ENCODE measurements around the gene CHADL. TPM values are rescaled to one million over a fixed set of nuclear protein-coding genes. Genes with fewer than 3 reads are reported as not detected.
A peak's percentile ranks its signal among the peaks of the same experiment; 100 is the strongest.

Gene CHADL
- total RNA-seq, 2 donors from 2014 or later = 3.2 to 4.9 TPM

GRCh38 chr22:41201141-41201540 is 39.6 kb downstream of the CHADL start:
- no peaks in the 10 kb centered on the region for H3K9me3 ChIP-seq
- H3K4me3 ChIP-seq = no peak overlapping the region
- no peaks in the 10 kb centered on the region for H3K36me3 ChIP-seq
- no peak overlapping the region for H3K27ac ChIP-seq
- TF ChIP-seq, protein P1, sequence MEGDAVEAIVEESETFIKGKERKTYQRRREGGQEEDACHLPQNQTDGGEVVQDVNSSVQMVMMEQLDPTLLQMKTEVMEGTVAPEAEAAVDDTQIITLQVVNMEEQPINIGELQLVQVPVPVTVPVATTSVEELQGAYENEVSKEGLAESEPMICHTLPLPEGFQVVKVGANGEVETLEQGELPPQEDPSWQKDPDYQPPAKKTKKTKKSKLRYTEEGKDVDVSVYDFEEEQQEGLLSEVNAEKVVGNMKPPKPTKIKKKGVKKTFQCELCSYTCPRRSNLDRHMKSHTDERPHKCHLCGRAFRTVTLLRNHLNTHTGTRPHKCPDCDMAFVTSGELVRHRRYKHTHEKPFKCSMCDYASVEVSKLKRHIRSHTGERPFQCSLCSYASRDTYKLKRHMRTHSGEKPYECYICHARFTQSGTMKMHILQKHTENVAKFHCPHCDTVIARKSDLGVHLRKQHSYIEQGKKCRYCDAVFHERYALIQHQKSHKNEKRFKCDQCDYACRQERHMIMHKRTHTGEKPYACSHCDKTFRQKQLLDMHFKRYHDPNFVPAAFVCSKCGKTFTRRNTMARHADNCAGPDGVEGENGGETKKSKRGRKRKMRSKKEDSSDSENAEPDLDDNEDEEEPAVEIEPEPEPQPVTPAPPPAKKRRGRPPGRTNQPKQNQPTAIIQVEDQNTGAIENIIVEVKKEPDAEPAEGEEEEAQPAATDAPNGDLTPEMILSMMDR (IDR thresholded peaks at IDR 0.05) = no peak
- no peaks in the 10 kb centered on the region for H3K27me3 ChIP-seq (replicated peaks; ENCODE audit: insufficient read depth)
- peaks cover 14 to 24% of the 10 kb centered on the region in 2 donors for H3K4me1 ChIP-seq (ENCODE audit: control insufficient read depth in 1 of 2, low read depth in 2 of 2)
- ATAC-seq (ENCODE audit: insufficient number of reproducible peaks, low FRiP score, low read depth) = no peak
- no peak for DNase-seq (ENCODE audit: low spot score)

GRCh38 chr22:41198027-41198580 is 42.6 kb downstream of the CHADL start:
- Histone ChIP-seq H3K4me1 (ENCODE audit: control insufficient read depth in 1 of 2, low read depth in 2 of 2) (peaks cover 9 to 19% of the 10 kb centered on the region in 2 donors), H3K9me3 (no peaks in the 10 kb centered on the region)
- no peak for ATAC-seq (ENCODE audit: insufficient number of reproducible peaks, low FRiP score, low read depth)

GRCh38 chr22:41197038-41197972 is 43.4 kb downstream of the CHADL start:
- Histone ChIP-seq H3K9me3 (no peaks in the 10 kb centered on the region), H3K4me3 (peak overlapping the region; percentile 92), H3K4me1 (ENCODE audit: control insufficient read depth in 1 of 2, low read depth in 2 of 2) (peaks cover 9 to 19% of the 10 kb centered on the region in 2 donors), H3K27me3 (replicated peaks; ENCODE audit: insufficient read depth) (no peaks in the 10 kb centered on the region), H3K27ac (no peak overlapping the region), H3K36me3 (no peaks in the 10 kb centered on the region)
- ATAC-seq (ENCODE audit: insufficient number of reproducible peaks, low FRiP score, low read depth) (peak; percentile 34), DNase-seq (ENCODE audit: low spot score) (peak; percentile 30)
- TF ChIP-seq, protein P1 (IDR thresholded peaks at IDR 0.05) = peak; percentile 13

More at GRCh38 chr22:41198027-41198580, 42.6 kb downstream of the CHADL start:
- Histone ChIP-seq H3K36me3 (no peaks in the 10 kb centered on the region), H3K27me3 (replicated peaks; ENCODE audit: insufficient read depth) (no peaks in the 10 kb centered on the region), H3K27ac (no peak overlapping the region), H3K4me3 (peak overlapping the region; percentile 92)
- TF ChIP-seq, protein P1 (IDR thresholded peaks at IDR 0.05) = no peak
- no peak for DNase-seq (ENCODE audit: low spot score)

GRCh38 chr22:41193829-41194228 is 46.9 kb downstream of the CHADL start:
- Histone ChIP-seq H3K27ac (no peak overlapping the region), H3K4me3 (no peak overlapping the region), H3K4me1 (ENCODE audit: control insufficient read depth in 1 of 2, low read depth in 2 of 2) (peaks cover 9 to 18% of the 10 kb centered on the region in 2 donors), H3K27me3 (replicated peaks; ENCODE audit: insufficient read depth) (no peaks in the 10 kb centered on the region), H3K36me3 (no peaks in the 10 kb centered on the region), H3K9me3 (no peaks in the 10 kb centered on the region)
- no peak for ATAC-seq (ENCODE audit: insufficient number of reproducible peaks, low FRiP score, low read depth)
- no peak for DNase-seq (ENCODE audit: low spot score)
- TF ChIP-seq, protein P1 (IDR thresholded peaks at IDR 0.05) = no peak

DNA sequence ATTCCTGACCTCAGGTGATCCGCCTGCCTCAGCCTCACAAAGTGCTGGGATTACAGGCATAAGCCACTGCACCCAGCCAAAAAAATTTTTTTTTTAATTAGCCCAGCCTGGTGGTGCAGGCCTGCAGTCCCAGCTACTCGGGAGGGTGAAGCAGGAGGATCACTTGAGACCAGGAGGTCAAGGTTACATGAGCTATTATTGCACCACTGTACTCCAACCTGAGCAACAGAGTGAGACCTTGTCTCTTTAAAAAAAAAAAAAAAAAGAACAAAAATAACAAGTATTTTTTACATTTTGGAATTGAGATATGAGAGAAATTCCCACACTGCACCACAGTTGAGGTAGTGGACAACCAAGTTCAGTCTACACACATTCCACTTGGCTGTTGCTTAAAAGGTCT is 49.3 kb downstream of the CHADL start:
- TF ChIP-seq, protein P1 (IDR thresholded peaks at IDR 0.05) = no peak
- H3K4me3 ChIP-seq = no peak overlapping the region
- no peaks in the 10 kb centered on the region for H3K36me3 ChIP-seq
- H3K9me3 ChIP-seq = no peaks in the 10 kb centered on the region
- H3K27me3 ChIP-seq (replicated peaks; ENCODE audit: insufficient read depth) = no peaks in the 10 kb centered on the region
- DNase-seq (ENCODE audit: low spot score) (no peak), ATAC-seq (ENCODE audit: insufficient number of reproducible peaks, low FRiP score, low read depth) (no peak)
- H3K27ac ChIP-seq = no peak overlapping the region
- H3K4me1 ChIP-seq (ENCODE audit: control insufficient read depth in 1 of 2, low read depth in 2 of 2) = no peaks in the 10 kb centered on the region
